Activated T-cell treated with anti-CD3 and anti-CD28 coated beads for 4 hours (primary cell): Measurements from ENCODE around the gene MACROD2.
"Not testable (repeated sequence)": the region's sequence is repeated elsewhere in the genome, so short reads cannot be mapped to it uniquely, and the experiment has no call there.

Source experiments
- DNase-seq: peaks from one replicate; pipeline ENCODE4 v3.0.0-alpha.2; 2020

Gene MACROD2

GRCh38 chr20:15144916-15145315 lies 1149.6 kb downstream of the MACROD2 start:
- DNase-seq, result no peak

- no peak for DNase-seq
Observed at GRCh38 chr20:15146948-15147347, 1151.6 kb downstream of the MACROD2 start.

GRCh38 chr20:15154070-15154469 lies 1158.8 kb downstream of the MACROD2 start:
- DNase-seq, result no peak

- no peak for DNase-seq
Observed at GRCh38 chr20:15155848-15156401, 1160.6 kb downstream of the MACROD2 start.

GRCh38 chr20:15158533-15158932 lies 1163.2 kb downstream of the MACROD2 start:
- no peak for DNase-seq

GRCh38 chr20:15162079-15162647 lies 1166.8 kb downstream of the MACROD2 start:
- DNase-seq, result no peak

GRCh38 chr20:15163632-15164031 lies 1168.3 kb downstream of the MACROD2 start:
- DNase-seq, result no peak

GRCh38 chr20:15164726-15165125 lies 1169.4 kb downstream of the MACROD2 start:
- no peak for DNase-seq

GRCh38 chr20:15166744-15167143 lies 1171.4 kb downstream of the MACROD2 start:
- DNase-seq, result no peak

GRCh38 chr20:15171016-15171415 lies 1175.7 kb downstream of the MACROD2 start:
- no peak for DNase-seq

GRCh38 chr20:15176929-15177328 lies 1181.6 kb downstream of the MACROD2 start:
- DNase-seq, result no peak

- DNase-seq, result no peak
Observed at GRCh38 chr20:15178581-15178980, 1183.3 kb downstream of the MACROD2 start.

GRCh38 chr20:15179381-15179780 lies 1184.1 kb downstream of the MACROD2 start:
- DNase-seq, result no peak

GRCh38 chr20:15179781-15180180 lies 1184.5 kb downstream of the MACROD2 start:
- no peak for DNase-seq

- no peak for DNase-seq
Observed at GRCh38 chr20:15185322-15185721, 1190.0 kb downstream of the MACROD2 start.

GRCh38 chr20:15185913-15186312 lies 1190.6 kb downstream of the MACROD2 start:
- DNase-seq, result no peak

- DNase-seq, result no peak
Observed at GRCh38 chr20:15187612-15188011, 1192.3 kb downstream of the MACROD2 start.

- no peak for DNase-seq
Observed at GRCh38 chr20:15188415-15188814, 1193.1 kb downstream of the MACROD2 start.

- no peak for DNase-seq
Observed at GRCh38 chr20:15191082-15191723, 1195.9 kb downstream of the MACROD2 start.

- no peak for DNase-seq
Observed at GRCh38 chr20:15195378-15195777, 1200.1 kb downstream of the MACROD2 start.

- DNase-seq, result no peak
Observed at GRCh38 chr20:15196547-15197255, 1201.4 kb downstream of the MACROD2 start.

- not testable (repeated sequence) for DNase-seq
Observed at GRCh38 chr20:15198017-15198416, 1202.7 kb downstream of the MACROD2 start.

GRCh38 chr20:15199698-15200097 lies 1204.4 kb downstream of the MACROD2 start:
- no peak for DNase-seq

GRCh38 chr20:15200147-15200565 lies 1204.8 kb downstream of the MACROD2 start:
- DNase-seq, result no peak
